ENCODE measurements around the gene HIVEP3. TPM values are rescaled to one million over a fixed set of nuclear protein-coding genes. Genes with fewer than 3 reads are reported as not detected.

The HIVEP3 gene
- total and polyA plus RNA-seq, 2 of the 13 experiments (the other 11 are each of a cell fraction or from before 2014, with no cell fraction given) = 0.05 TPM; not detected in 1

DNA sequence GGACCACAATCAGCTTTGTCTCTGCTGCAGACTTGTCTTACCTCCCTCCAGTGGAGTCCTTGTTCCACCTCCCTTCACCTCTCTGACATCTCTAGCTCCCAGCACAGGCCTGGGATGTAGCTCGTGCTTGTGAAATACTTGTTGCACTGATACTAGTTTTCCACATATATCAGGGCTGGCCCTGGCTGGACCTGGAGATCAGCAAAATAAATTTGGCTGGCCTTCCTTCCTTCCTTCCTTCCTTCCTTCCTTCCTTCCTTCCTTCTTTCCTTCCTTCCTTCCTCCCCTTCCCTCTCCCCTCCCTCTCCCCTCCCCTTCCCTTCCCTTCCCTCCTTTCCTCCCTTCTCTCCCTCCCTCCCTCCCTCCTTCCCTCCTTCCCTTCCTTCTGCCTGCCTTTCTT lies 196.5 kb downstream of the HIVEP3 start (continued):
- no peak for TF ChIP-seq TEAD3 (CRISPR knock-in tag; optimal IDR thresholded peaks at IDR 0.05; ENCODE audit: borderline replicate concordance)

DNA sequence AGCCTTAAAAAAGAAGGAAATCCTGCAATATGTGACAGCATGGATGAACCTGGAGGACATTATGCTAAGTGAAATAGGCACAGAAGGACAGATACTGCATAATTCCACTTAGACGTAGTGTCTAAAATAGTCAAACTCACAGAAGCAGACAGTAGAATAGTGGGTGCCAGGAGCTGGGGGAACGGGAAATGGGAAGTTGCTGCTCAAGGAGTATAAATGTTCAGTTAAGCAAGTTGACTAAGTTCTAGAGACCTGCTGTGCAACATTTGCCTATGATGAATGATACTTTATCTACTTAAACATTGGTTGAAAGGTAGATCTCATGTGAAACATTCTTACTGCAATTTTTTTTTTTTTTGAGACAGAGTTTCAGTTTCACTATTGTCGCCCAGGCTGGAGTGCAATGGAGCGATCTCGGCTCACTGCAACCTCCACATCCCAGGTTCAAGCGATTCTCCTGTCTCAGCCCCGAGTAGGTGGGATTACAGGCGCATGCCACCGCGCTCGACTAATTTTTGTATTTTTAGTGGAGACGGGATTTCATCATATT lies 197.8 kb downstream of the HIVEP3 start:
- H3K4me3 ChIP-seq (replicated peaks in 1 of 3; ENCODE audit: insufficient read depth in 1 of 3, low read depth in 2 of 3, low read length in 3 of 3) = no peak overlapping the region
- H3K9ac ChIP-seq (ENCODE audit: insufficient read depth, low read depth, low read length) = no peak overlapping the region
- CTCF ChIA-PET (ENCODE audit: low intra/inter-chr PET ratio, low total read pairs) = no interaction called here
- 50% methylated on average over 11 of the region's 12 CpGs for WGBS (ENCODE audit: low lambda C conversion rate)
- FAIRE-seq = no peak
- no peak for DNase-seq (ENCODE audit: low spot score)
- no peaks in the 10 kb centered on the region for H3K79me2 ChIP-seq (ENCODE audit: insufficient read depth, low read length)
- no peak overlapping the region for H2AFZ ChIP-seq (ENCODE audit: low read length)
- ATAC-seq = no peak
- no peak overlapping the region for H3K27ac ChIP-seq (ENCODE audit: extremely low read length, insufficient read depth, low read length)
- POLR2A ChIA-PET = no interaction called here
- H3K9me3 ChIP-seq (ENCODE audit: low read length) = no peaks in the 10 kb centered on the region
- H3K36me3 ChIP-seq (replicated peaks in 1 of 2; ENCODE audit: control insufficient read depth in 1 of 2, insufficient read depth in 2 of 2, low read length in 2 of 2) = no peaks in the 10 kb centered on the region
- TF ChIP-seq HMG20A (CRISPR knock-in tag; IDR thresholded peaks at IDR 0.05; ENCODE audit: borderline replicate concordance) = no peak
- TF ChIP-seq TBL1XR1 (IDR thresholded peaks at IDR 0.05; ENCODE audit: borderline replicate concordance, low read length, partially characterized antibody) = no peak
- TF ChIP-seq ZNF460 (CRISPR knock-in tag; IDR thresholded peaks at IDR 0.05; ENCODE audit: borderline replicate concordance) = no peak
- no peak for TF ChIP-seq POLR2AphosphoS2 (IDR thresholded peaks at IDR 0.05; ENCODE audit: low read depth, low read length)
- TF ChIP-seq ZNF138 (CRISPR knock-in tag; IDR thresholded peaks at IDR 0.05; ENCODE audit: low read depth) = no peak
- no peak for TF ChIP-seq ZNF614 (CRISPR knock-in tag; IDR thresholded peaks at IDR 0.05; ENCODE audit: borderline replicate concordance)
- no peak for TF ChIP-seq ZNF335 (CRISPR knock-in tag; IDR thresholded peaks at IDR 0.05)
- no peak for TF ChIP-seq HOXA3 (CRISPR knock-in tag; IDR thresholded peaks at IDR 0.05)
- no peak for TF ChIP-seq ZSCAN12 (CRISPR knock-in tag; IDR thresholded peaks at IDR 0.05)
- TF ChIP-seq ZNF879 (CRISPR knock-in tag; IDR thresholded peaks at IDR 0.05) = no peak
- no peak for TF ChIP-seq ZNF160 (CRISPR knock-in tag; IDR thresholded peaks at IDR 0.05)
- no peak for TF ChIP-seq ZFP91 (CRISPR knock-in tag; IDR thresholded peaks at IDR 0.05; ENCODE audit: borderline replicate concordance)
- BruUV-seq (replicated peaks) = no TSS peak
- H3K4me1 ChIP-seq (ENCODE audit: insufficient read depth, low read length) = no peaks in the 10 kb centered on the region
- in situ Hi-C loops (cut with HindIII; ENCODE audit: extremely low pct_ligation_motif_present, low pct_unique_long_range_greater_than_20kb) = no loop called here
- intact Hi-C loops (cut with micrococcal nuclease; ENCODE audit: unreplicated experiment) = no loop called here
- no peaks in the 10 kb centered on the region for H4K20me1 ChIP-seq (ENCODE audit: insufficient read depth, low read length)
- H3K27me3 ChIP-seq (ENCODE audit: control insufficient read depth in 1 of 2, insufficient read depth in 2 of 2, low read length in 2 of 2) = peaks cover 0 to 1% of the 10 kb centered on the region in 2 experiments; a peak in 2 of 5 replicates
- no peak overlapping the region for H3K4me2 ChIP-seq (ENCODE audit: low read depth, low read length)

Measured in HepG2 (cell line).